Keratinocyte (primary cell): ENCODE data around the gene SLIT3. TPM values are rescaled to one million over a fixed set of nuclear protein-coding genes. Genes with fewer than 3 reads are reported as not detected.

ENCODE experiments used
- DNase-seq: peaks from one replicate; pipeline ENCODE4 v3.0.0-alpha.2; 2011; ENCODE audit warnings: low read depth, missing footprints, low spot score
- FAIRE-seq: peaks from 2 replicates; lab custom pipeline; 2011; peaks lifted over from hg19 to GRCh38; lab: Jason Lieb, UNC
- H2AFZ ChIP-seq: 2 replicates; pipeline ENCODE4 v1.6.0; 2012; ENCODE audit warnings: low read length, control low read depth, inconsistent platforms; ENCODE audit not compliant: control insufficient read depth
- H3K27ac ChIP-seq: 2 replicates; pipeline ENCODE4 v1.5.1; 2011; ENCODE audit warnings: low read length; ENCODE audit not compliant: control insufficient read depth, insufficient read depth
- H3K27me3 ChIP-seq: 3 replicates; pipeline ENCODE4 v1.6.0; 2011; ENCODE audit warnings: low read length; ENCODE audit not compliant: control insufficient read depth, insufficient read depth; ENCODE audit errors: extremely low read depth
- H3K36me3 ChIP-seq, 2 experiments: 2 replicates in 1 of 2; 3 replicates in 1 of 2; pipeline ENCODE4 v1.5.1; 2011; ENCODE audit warnings: low read length in 2 of 2, mild to moderate bottlenecking in 1 of 2; ENCODE audit not compliant: control insufficient read depth in 2 of 2, insufficient read depth in 2 of 2; ENCODE audit errors: extremely low read depth in 1 of 2
- H3K4me1 ChIP-seq: 3 replicates; pipeline ENCODE4 v1.5.1; 2011; ENCODE audit warnings: low read length; ENCODE audit not compliant: control insufficient read depth, insufficient read depth; ENCODE audit errors: extremely low read depth
- H3K4me2 ChIP-seq: 3 replicates; pipeline ENCODE4 v1.6.0; 2011; ENCODE audit warnings: low read depth, low read length; ENCODE audit not compliant: control insufficient read depth, insufficient read depth; ENCODE audit errors: extremely low read depth
- H3K4me3 ChIP-seq, 3 experiments: fragments of 200-600 bp in 1 of 3; sonication (generic) in 1 of 3; 2 replicates in 2 of 3; 3 replicates in 1 of 3; pipeline ENCODE4 v1.5.1; 2011 to 2016; ENCODE audit warnings: low read length in 3 of 3, mild to moderate bottlenecking in 3 of 3, control low read depth in 2 of 3, inconsistent platforms in 1 of 3, low read depth in 1 of 3, mixed read lengths in 1 of 3, mixed run types in 1 of 3, moderate library complexity in 1 of 3; ENCODE audit not compliant: control insufficient read depth in 2 of 3, insufficient read depth in 2 of 3; ENCODE audit errors: extremely low read depth in 1 of 3
- H3K79me2 ChIP-seq: 2 replicates; pipeline ENCODE4 v1.6.0; 2012; ENCODE audit warnings: low read length; ENCODE audit not compliant: control insufficient read depth, insufficient read depth
- H3K9ac ChIP-seq: 3 replicates; pipeline ENCODE4 v1.6.0; 2011; ENCODE audit warnings: low read length; ENCODE audit not compliant: control insufficient read depth, insufficient read depth; ENCODE audit errors: extremely low read depth
- H3K9me1 ChIP-seq: 3 replicates; pipeline ENCODE4 v1.6.0; 2011; ENCODE audit warnings: low read length; ENCODE audit not compliant: control insufficient read depth, insufficient read depth; ENCODE audit errors: extremely low read depth
- H3K9me3 ChIP-seq: 2 replicates; pipeline ENCODE4 v1.5.1; 2012; ENCODE audit warnings: low read depth, low read length; ENCODE audit not compliant: control insufficient read depth
- H4K20me1 ChIP-seq: 3 replicates; pipeline ENCODE4 v1.6.0; 2011; ENCODE audit warnings: low read length; ENCODE audit not compliant: control insufficient read depth, insufficient read depth; ENCODE audit errors: extremely low read depth
- EZH2 ChIP-seq: IDR thresholded peaks from one replicate; pipeline ENCODE4 v1.6.1; 2012; ENCODE audit warnings: inconsistent platforms, mild to moderate bottlenecking, low read length, moderate library complexity
- dilution Hi-C: fragments of 300-500 bp; cut with MboI; formaldehyde crosslinking; loops from one replicate; pipeline ENCODE4 v1.7.0; 2020; ENCODE audit warnings: low sequenced_read_pairs; ENCODE audit not compliant: extremely low pct_ligation_motif_present
- polyA plus RNA-seq, 5 experiments: library from polyadenylated mRNA; depleted of rRNA in 3 of 5; stranded (reverse) in 3 of 5; stranded (forward) in 1 of 5; unstranded in 1 of 5; fragments of >200 nt; gene quantifications; 1 replicate in 1 of 5; 2 replicates in 3 of 5; 3 replicates in 1 of 5; pipeline versions ENCODE4 v1.2.1 to v1.2.3, GENCODE V29; 2011 to 2012; ENCODE audit warnings: missing spikeins in 2 of 5, low read depth in 1 of 5, low replicate concordance in 1 of 5
- TF ChIP-seq, protein P1 (sequence below), 3 experiments: IDR thresholded peaks in 1 of 3; conservative IDR thresholded peaks in 1 of 3; optimal IDR thresholded peaks in 1 of 3; 2 replicates in 2 of 3; 3 replicates in 1 of 3; pipeline versions ENCODE3 to v1.5.1; 2011; ENCODE audit warnings: low read length in 3 of 3, mild to moderate bottlenecking in 3 of 3, moderate library complexity in 2 of 3, control low read depth in 1 of 3, inconsistent platforms in 1 of 3; ENCODE audit not compliant: insufficient read depth in 2 of 3; ENCODE audit errors: extremely low read depth in 1 of 3

SLIT3 gene
- polyA plus RNA-seq, 1 donor (not counting 4 experiments of a cell fraction or from before 2014, with no cell fraction given) = 2.4 TPM

DNA sequence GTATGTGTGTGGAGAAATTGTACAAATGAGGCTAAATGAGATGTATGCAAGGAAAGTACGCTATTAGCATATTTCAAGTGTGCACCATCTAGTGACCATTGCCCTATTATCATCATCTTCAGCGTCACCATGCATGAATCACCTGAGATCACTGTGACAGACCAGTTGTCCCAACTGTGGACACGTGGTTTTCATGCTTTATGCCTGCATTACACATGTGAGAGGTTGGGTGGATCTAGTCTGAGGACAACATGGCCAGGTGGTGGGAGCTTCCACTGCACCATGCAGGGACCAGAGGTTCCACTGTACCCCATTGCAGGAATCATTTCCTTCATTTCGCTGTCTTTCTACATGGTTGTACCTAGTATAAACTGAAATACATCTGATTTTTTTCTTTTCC, 329.8 kb downstream of the SLIT3 start:
- Histone ChIP-seq H3K9ac (no peak overlapping the region), H3K4me2 (no peak overlapping the region), H3K79me2 (no peaks in the 10 kb centered on the region), H3K36me3 (no peaks in the 10 kb centered on the region), H4K20me1 (no peaks in the 10 kb centered on the region), H3K9me1 (no peaks in the 10 kb centered on the region), H3K27ac (no peak overlapping the region), H3K9me3 (no peaks in the 10 kb centered on the region), H3K4me3 (no peak overlapping the region), H3K4me1 (no peaks in the 10 kb centered on the region), H2AFZ (no peak overlapping the region), H3K27me3 (no peaks in the 10 kb centered on the region)
- TF ChIP-seq EZH2 = no peak
- TF ChIP-seq, protein P1, sequence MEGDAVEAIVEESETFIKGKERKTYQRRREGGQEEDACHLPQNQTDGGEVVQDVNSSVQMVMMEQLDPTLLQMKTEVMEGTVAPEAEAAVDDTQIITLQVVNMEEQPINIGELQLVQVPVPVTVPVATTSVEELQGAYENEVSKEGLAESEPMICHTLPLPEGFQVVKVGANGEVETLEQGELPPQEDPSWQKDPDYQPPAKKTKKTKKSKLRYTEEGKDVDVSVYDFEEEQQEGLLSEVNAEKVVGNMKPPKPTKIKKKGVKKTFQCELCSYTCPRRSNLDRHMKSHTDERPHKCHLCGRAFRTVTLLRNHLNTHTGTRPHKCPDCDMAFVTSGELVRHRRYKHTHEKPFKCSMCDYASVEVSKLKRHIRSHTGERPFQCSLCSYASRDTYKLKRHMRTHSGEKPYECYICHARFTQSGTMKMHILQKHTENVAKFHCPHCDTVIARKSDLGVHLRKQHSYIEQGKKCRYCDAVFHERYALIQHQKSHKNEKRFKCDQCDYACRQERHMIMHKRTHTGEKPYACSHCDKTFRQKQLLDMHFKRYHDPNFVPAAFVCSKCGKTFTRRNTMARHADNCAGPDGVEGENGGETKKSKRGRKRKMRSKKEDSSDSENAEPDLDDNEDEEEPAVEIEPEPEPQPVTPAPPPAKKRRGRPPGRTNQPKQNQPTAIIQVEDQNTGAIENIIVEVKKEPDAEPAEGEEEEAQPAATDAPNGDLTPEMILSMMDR (optimal IDR thresholded peaks at IDR 0.05 in 1 of 3, IDR thresholded peaks at IDR 0.05 in 1 of 3, conservative IDR thresholded peaks at IDR 0.05 in 1 of 3; ENCODE audit: extremely low read depth in 1 of 3, insufficient read depth in 2 of 3, low read length in 3 of 3) = no peak
- FAIRE-seq (no peak), DNase-seq (no peak)
- dilution Hi-C loops = no loop called here

DNA sequence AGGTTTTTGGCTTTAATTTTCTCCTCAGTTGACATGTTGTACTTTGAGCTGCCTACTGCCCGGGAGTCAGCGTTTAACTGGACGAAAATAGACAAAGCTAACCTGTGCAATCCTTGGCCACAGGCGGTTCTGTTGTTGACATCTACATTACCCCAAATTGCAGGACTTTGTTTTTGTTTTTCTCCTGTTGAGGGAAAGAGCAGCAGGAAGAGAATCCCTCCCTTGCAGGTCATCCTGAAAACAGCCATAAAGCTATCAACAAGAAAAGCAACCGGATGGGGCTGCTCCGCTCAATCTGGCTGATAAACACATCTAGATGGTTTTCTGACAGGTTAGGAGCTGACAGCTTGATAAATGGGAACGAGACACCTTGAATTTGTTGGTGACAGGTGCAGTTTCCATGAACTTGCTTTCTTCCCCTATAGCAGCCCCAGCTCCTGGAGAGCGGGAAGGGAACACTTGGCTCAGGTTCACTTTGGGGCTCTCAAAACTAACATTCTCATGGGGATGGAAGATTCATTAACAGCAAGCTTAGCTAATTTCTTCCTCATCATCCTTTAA, 331.5 kb downstream of the SLIT3 start:
- dilution Hi-C loops = no loop called here
- H3K79me2 ChIP-seq = no peaks in the 10 kb centered on the region
- no peaks in the 10 kb centered on the region for H4K20me1 ChIP-seq
- H2AFZ ChIP-seq = no peak overlapping the region
- H3K4me3 ChIP-seq = no peak overlapping the region
- H3K9me1 ChIP-seq = no peaks in the 10 kb centered on the region
- FAIRE-seq (no peak), DNase-seq (no peak)
- no peaks in the 10 kb centered on the region for H3K36me3 ChIP-seq
- H3K27me3 ChIP-seq = no peaks in the 10 kb centered on the region
- H3K9ac ChIP-seq = no peak overlapping the region
- H3K4me2 ChIP-seq = no peak overlapping the region
- no peaks in the 10 kb centered on the region for H3K4me1 ChIP-seq
- H3K27ac ChIP-seq = no peak overlapping the region
- TF ChIP-seq, protein P1 (optimal IDR thresholded peaks at IDR 0.05 in 1 of 3, IDR thresholded peaks at IDR 0.05 in 1 of 3, conservative IDR thresholded peaks at IDR 0.05 in 1 of 3; ENCODE audit: extremely low read depth in 1 of 3, insufficient read depth in 2 of 3, low read length in 3 of 3) = no peak
- TF ChIP-seq EZH2 = no peak
- no peaks in the 10 kb centered on the region for H3K9me3 ChIP-seq
